K562 (cell line): Measurements from ENCODE around the gene FAM219B. TPM values are rescaled to one million over a fixed set of nuclear protein-coding genes. Genes with fewer than 3 reads are reported as not detected.

Source experiments
- ATAC-seq: fragments of 200-7000 bp; cut with Tn5 transposase; 3 replicates; pipeline ENCODE4 v1.9.1; 2020; ENCODE audit warnings: moderate library complexity
- BruUV-seq: library from RNA; stranded (reverse); fragments of 400-500 nt; replicated peaks from 2 replicates; lab custom pipeline; 2021; lab: Mats Ljungman, UMichigan
- CTCF ChIA-PET: fragments of 300-600 bp; formaldehyde crosslinking; extraction: SDS; loops from one replicate; lab custom pipeline; 2021; ENCODE audit warnings: low intra/inter-chr PET ratio; lab: Yijun Ruan, JAX
- POLR2A ChIA-PET: fragments of 300-600, 350-650 bp; sonication (Branson Sonifier 250); formaldehyde crosslinking; extraction: SDS; loops from one replicate; lab custom pipeline; 2021; ENCODE audit warnings: antibody characterized with exemption, inconsistent platforms; lab: Yijun Ruan, JAX
- DNase-seq, 4 experiments: peaks; one replicate each; pipeline versions ENCODE4 v3.0.0 to v3.0.0-alpha.2; 2011 to 2018; ENCODE audit warnings: low spot score in 3 of 4, mixed read lengths in 3 of 4; ENCODE audit errors: extremely low read depth in 1 of 4
- FAIRE-seq: peaks from 2 replicates; lab custom pipeline; 2011; peaks lifted over from hg19 to GRCh38; lab: Jason Lieb, UNC
- H2AFZ ChIP-seq: 2 replicates; pipeline ENCODE4 v1.6.0; 2011; ENCODE audit warnings: low read depth, low read length, control low read depth, inconsistent platforms
- H3K27ac ChIP-seq: fragments of 200-600 bp; 3 replicates; pipeline ENCODE4 v1.8.0; 2011; ENCODE audit warnings: low read depth, mild to moderate bottlenecking, control low read depth, inconsistent platforms, low read length, moderate library complexity, mixed read lengths; ENCODE audit errors: extremely low read depth
- H3K27me3 ChIP-seq, 2 experiments: fragments of 300-600 bp in 1 of 2; 2 replicates in 1 of 2; 3 replicates in 1 of 2; pipeline versions ENCODE4 v1.6.0 to v1.8.0; 2011; ENCODE audit warnings: inconsistent platforms in 2 of 2, low read length in 2 of 2, mild to moderate bottlenecking in 1 of 2, mixed read lengths in 1 of 2, moderate library complexity in 1 of 2; ENCODE audit not compliant: control insufficient read depth in 2 of 2, insufficient read depth in 2 of 2
- H3K36me3 ChIP-seq: fragments of 300-600 bp; 3 replicates; pipeline ENCODE4 v1.8.0; 2011; ENCODE audit warnings: mild to moderate bottlenecking, low read length, inconsistent platforms; ENCODE audit not compliant: control insufficient read depth, insufficient read depth
- H3K4me1 ChIP-seq, 2 experiments: fragments of 200-600 bp in 1 of 2; replicated peaks in 1 of 2; 2 replicates in 1 of 2; 3 replicates in 1 of 2; pipeline versions ENCODE4 v1.5.1 to v1.8.0; 2011; ENCODE audit warnings: inconsistent platforms in 2 of 2, low read length in 2 of 2, mild to moderate bottlenecking in 1 of 2, mixed read lengths in 1 of 2, moderate library complexity in 1 of 2; ENCODE audit not compliant: control insufficient read depth in 2 of 2, insufficient read depth in 2 of 2
- H3K4me2 ChIP-seq: 2 replicates; pipeline ENCODE4 v1.6.1; 2011; ENCODE audit warnings: low read length, control low read depth, inconsistent platforms, mixed read lengths; ENCODE audit not compliant: insufficient read depth
- H3K4me3 ChIP-seq: fragments of 200-600 bp; sonication (generic), shearing (Covaris generic); 2 replicates; pipeline ENCODE4 v1.5.1; 2016; ENCODE audit warnings: control low read depth, inconsistent platforms
- H3K79me2 ChIP-seq: fragments of 200-600 bp; 3 replicates; pipeline ENCODE4 v1.8.0; 2011; ENCODE audit warnings: low read length, inconsistent platforms; ENCODE audit not compliant: control insufficient read depth, insufficient read depth
- H3K9ac ChIP-seq, 2 experiments: 2 replicates each; pipeline versions ENCODE4 v1.6.0 to v1.6.1; 2011; ENCODE audit warnings: low read depth in 2 of 2, low read length in 2 of 2, control low read depth in 1 of 2, inconsistent platforms in 1 of 2, mild to moderate bottlenecking in 1 of 2, mixed read lengths in 1 of 2; ENCODE audit not compliant: insufficient read depth in 1 of 2
- H3K9me1 ChIP-seq: one replicate; pipeline ENCODE4 v1.6.0; 2011; ENCODE audit warnings: inconsistent platforms, mild to moderate bottlenecking, low read length, moderate library complexity; ENCODE audit not compliant: control insufficient read depth, insufficient read depth
- H3K9me3 ChIP-seq: replicated peaks from 2 replicates; pipeline ENCODE4 v1.5.1; 2011; ENCODE audit warnings: low read depth, low read length, inconsistent platforms; ENCODE audit not compliant: control insufficient read depth, insufficient read depth
- H4K20me1 ChIP-seq: replicated peaks from 2 replicates; pipeline ENCODE4 v1.6.1; 2011; ENCODE audit warnings: low read length, inconsistent platforms, mixed read lengths; ENCODE audit not compliant: control insufficient read depth, insufficient read depth
- CBFB ChIP-seq: sonication (generic); formaldehyde crosslinking; IDR thresholded peaks from 2 replicates; pipeline ENCODE4 v1.4.0; 2020; ENCODE audit warnings: mild to moderate bottlenecking, missing genetic modification reagents
- FOSL1 ChIP-seq: fragments of 200-800 bp; sonication (Bioruptor generic); conservative IDR thresholded peaks from 2 replicates; pipeline ENCODE4 v1.6.1; 2016; ENCODE audit warnings: missing genetic modification characterization, missing compliant biosample characterization
- HDAC1 ChIP-seq, 2 experiments: fragments of 450-650 bp; IDR thresholded peaks; 2 replicates each; pipeline ENCODE4 v1.6.1; 2016 to 2017; ENCODE audit warnings: inconsistent platforms in 1 of 2, mild to moderate bottlenecking in 1 of 2, moderate library complexity in 1 of 2
- KLF6 ChIP-seq: fragments of 250-450 bp; sonication (Bioruptor Pico); IDR thresholded peaks from 2 replicates; pipeline ENCODE4 v1.4.0; 2020; ENCODE audit warnings: mild to moderate bottlenecking, moderate library complexity, borderline replicate concordance
- LARP7 ChIP-seq: fragments of 450-650 bp; IDR thresholded peaks from 2 replicates; pipeline ENCODE4 v1.6.1; 2016
- MXI1 ChIP-seq: IDR thresholded peaks from 2 replicates; pipeline ENCODE4 v1.6.1; 2011; ENCODE audit warnings: low read depth, mild to moderate bottlenecking, improper control_type of control experiment, low read length
- NCOR1 ChIP-seq: fragments of 450-650 bp; IDR thresholded peaks from 2 replicates; pipeline ENCODE4 v1.6.1; 2016; ENCODE audit warnings: mild to moderate bottlenecking, moderate library complexity
- PHTF2 ChIP-seq: fragments of 250-450 bp; sonication (Bioruptor Pico); IDR thresholded peaks from 2 replicates; pipeline ENCODE4 v1.5.0; 2021; ENCODE audit warnings: mild to moderate bottlenecking
- RAD21 ChIP-seq, 2 experiments: fragments of 250-450 bp in 1 of 2; fragments of 450-650 bp in 1 of 2; sonication (Bioruptor Pico) in 1 of 2; formaldehyde crosslinking in 1 of 2; IDR thresholded peaks in 1 of 2; conservative IDR thresholded peaks in 1 of 2; 2 replicates each; pipeline versions ENCODE4 v1.4.0 to v1.8.0; 2020 to 2022; ENCODE audit warnings: mild to moderate bottlenecking in 2 of 2, moderate library complexity in 1 of 2
- RBM17 ChIP-seq: fragments of 200-400 bp; formaldehyde crosslinking; IDR thresholded peaks from 2 replicates; pipeline ENCODE4 v1.6.1; 2017; ENCODE audit warnings: low read depth, mild to moderate bottlenecking, low read length, borderline replicate concordance
- RNF2 ChIP-seq: sonication (generic); IDR thresholded peaks from 2 replicates; pipeline ENCODE4 v1.6.1; 2016
- ZBTB7A ChIP-seq: IDR thresholded peaks from 2 replicates; pipeline ENCODE4 v1.6.1; 2011; ENCODE audit warnings: low read depth, mild to moderate bottlenecking, low read length, moderate library complexity, borderline replicate concordance; ENCODE audit not compliant: control insufficient read depth
- ZNF212 ChIP-seq: fragments of 450-650 bp; formaldehyde crosslinking; IDR thresholded peaks from 2 replicates; pipeline ENCODE4 v1.4.0; 2020; ENCODE audit warnings: mild to moderate bottlenecking
- ZNF316 ChIP-seq: fragments of 450-650 bp; IDR thresholded peaks from 2 replicates; pipeline ENCODE4 v1.6.1; 2016
- ZNF347 ChIP-seq: fragments of 450-650 bp; formaldehyde crosslinking; IDR thresholded peaks from 2 replicates; pipeline ENCODE4 v1.4.0; 2020; ENCODE audit warnings: low read depth, mild to moderate bottlenecking, moderate library complexity
- ZNF384 ChIP-seq: IDR thresholded peaks from 2 replicates; pipeline ENCODE4 v1.6.1; 2012; ENCODE audit warnings: low read depth, low read length, improper control_type of control experiment
- WGBS: fragments of 100-300 bp; shearing (Covaris generic); methylation state at CpG from one replicate; pipeline ENCODE4 v1.1.6; 2016; ENCODE audit warnings: low coverage, mixed read lengths; ENCODE audit not compliant: insufficient coverage; ENCODE audit errors: missing lambda C conversion rate; 5-methylcytosine and 5-hydroxymethylcytosine counted together
- in situ Hi-C: fragments of 300-500 bp; cut with MboI; formaldehyde crosslinking; loops from 4 replicates; pipeline ENCODE4 v1.15.0; 2018; ENCODE audit warnings: inconsistent platforms, mixed read lengths
- intact Hi-C: fragments of 100-400 bp; cut with micrococcal nuclease; formaldehyde crosslinking; loops from 2 replicates; pipeline ENCODE4 v1.14.2; 2022
- polyA plus RNA-seq, 8 experiments: library from polyadenylated mRNA; depleted of rRNA in 4 of 8; stranded (reverse) in 5 of 8; unstranded in 3 of 8; fragments of >200 nt; fragmentation: Nextera tagmentation in 2 of 8; fragmentation: Illumina TruSeq in 1 of 8; extraction: Ambion mirVana in 2 of 8; extraction: Trizol in 1 of 8; gene quantifications; 2 replicates each; pipeline versions ENCODE4 v1.2.1 to v1.2.3, GENCODE V29; 2011 to 2014; ENCODE audit warnings: inconsistent platforms in 1 of 8, missing spikeins in 1 of 8
- total RNA-seq, 7 experiments: library from RNA; depleted of rRNA in 6 of 7; stranded (reverse); fragments of >200 nt in 6 of 7; fragmentation: Illumina TruSeq in 2 of 7; extraction: Trizol in 2 of 7; gene quantifications; 2 replicates each; pipeline versions ENCODE4 v1.2.1 to v1.2.3, GENCODE V29; 2011 to 2021; ENCODE audit warnings: low replicate concordance in 1 of 7
- TF ChIP-seq, protein P1 (sequence below): fragments of 250-450 bp; sonication (Bioruptor Pico); IDR thresholded peaks from 2 replicates; pipeline ENCODE4 v1.5.0; 2021

The FAM219B gene
- total and polyA plus RNA-seq, 9 of the 15 experiments (the other 6 are each of a cell fraction or from before 2014, with no cell fraction given) = 6.8 to 50.4 (median 29.4) TPM

GRCh38 chr15:74878273-74878672, 28.4 kb downstream of the FAM219B start:
- H3K9ac ChIP-seq = no peak overlapping the region
- H3K4me3 ChIP-seq = no peak overlapping the region
- H3K36me3 ChIP-seq = no peaks in the 10 kb centered on the region
- no peaks in the 10 kb centered on the region for H3K9me1 ChIP-seq
- H4K20me1 ChIP-seq = no peaks in the 10 kb centered on the region
- H3K9me3 ChIP-seq = peaks cover 6% of the 10 kb centered on the region; the same call in 1 of the 2 replicates
- TF ChIP-seq RNF2 = no peak
- TF ChIP-seq RAD21 (CRISPR knock-in tag; conservative IDR thresholded peaks at IDR 0.05 in 1 of 2, IDR thresholded peaks at IDR 0.05 in 1 of 2) = no peak
- no peak for TF ChIP-seq NCOR1
- no peak for TF ChIP-seq PHTF2
- no peak for TF ChIP-seq ZBTB7A
- TF ChIP-seq MXI1 = no peak
- TF ChIP-seq KLF6 (CRISPR knock-in tag) = no peak
- no peak for TF ChIP-seq ZNF347 (CRISPR knock-in tag)
- no peak for TF ChIP-seq LARP7
- TF ChIP-seq ZNF316 = no peak
- no peak for TF ChIP-seq ZNF384
- no peak for TF ChIP-seq FOSL1 (tag)
- TF ChIP-seq, protein P1, sequence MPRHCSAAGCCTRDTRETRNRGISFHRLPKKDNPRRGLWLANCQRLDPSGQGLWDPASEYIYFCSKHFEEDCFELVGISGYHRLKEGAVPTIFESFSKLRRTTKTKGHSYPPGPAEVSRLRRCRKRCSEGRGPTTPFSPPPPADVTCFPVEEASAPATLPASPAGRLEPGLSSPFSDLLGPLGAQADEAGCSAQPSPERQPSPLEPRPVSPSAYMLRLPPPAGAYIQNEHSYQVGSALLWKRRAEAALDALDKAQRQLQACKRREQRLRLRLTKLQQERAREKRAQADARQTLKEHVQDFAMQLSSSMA (CRISPR knock-in tag) = no peak
- no peak for TF ChIP-seq RBM17
- TF ChIP-seq CBFB (CRISPR knock-in tag) = no peak
- TF ChIP-seq ZNF212 (CRISPR knock-in tag) = no peak
- TF ChIP-seq HDAC1 (IDR thresholded peaks at IDR 0.05) = no peak
- TF ChIP-seq, all 486 proteins: peak for 0
- FAIRE-seq (no peak), DNase-seq (no peak), ATAC-seq (no peak)
- Histone ChIP-seq H3K27ac (no peak overlapping the region), H3K27me3 (no peaks in the 10 kb centered on the region), H3K4me2 (no peak overlapping the region), H3K79me2 (no peaks in the 10 kb centered on the region), H3K4me1 (peaks cover 0 to 6% of the 10 kb centered on the region in 2 experiments; a peak in 2 of 5 replicates), H2AFZ (no peak overlapping the region)
- intact Hi-C loops (no loop called here), in situ Hi-C loops (no loop called here)
- CTCF ChIA-PET = no interaction called here
- BruUV-seq = no TSS peak
- POLR2A ChIA-PET = interaction anchor here (0.6 kb wide), 1 partner anchor 11 kb away, joined by 3 read pairs; no protein-coding TSS in a partner anchor
- 49% methylated on average over 4 of the region's 4 CpGs for WGBS
